HCT116 (cell line): ENCODE data around the gene PDE4D. TPM values are rescaled to one million over a fixed set of nuclear protein-coding genes. Genes with fewer than 3 reads are reported as not detected.

Experiments
- ATAC-seq: fragments of 200-7000 bp; cut with Tn5 transposase; 2 replicates; pipeline ENCODE4 v1.9.1; 2020; ENCODE audit warnings: mild to moderate bottlenecking, moderate library complexity
- BruUV-seq: library from RNA; stranded (reverse); fragments of 400-500 nt; replicated peaks from 2 replicates; lab custom pipeline; 2021; lab: Mats Ljungman, UMichigan
- CTCF ChIA-PET: fragments of 300-600 bp; sonication (Branson Sonifier 250); formaldehyde crosslinking; loops from one replicate; lab custom pipeline; 2021; ENCODE audit warnings: antibody characterized with exemption; lab: Charles Lee
- POLR2A ChIA-PET: fragments of 300-600, 350-600 bp; sonication (Branson Sonifier 250); formaldehyde crosslinking; loops from one replicate; lab custom pipeline; 2021; ENCODE audit warnings: antibody characterized with exemption; lab: Charles Lee
- RAD21 ChIA-PET, 2 experiments: fragments of 300-600 bp; sonication (Branson Sonifier 250); formaldehyde crosslinking; loops; one replicate each; lab custom pipeline; 2023; ENCODE audit warnings: low total read pairs in 2 of 2; ENCODE audit not compliant: uncharacterized antibody in 2 of 2, unreplicated experiment in 2 of 2, low non-redundant PET in 1 of 2; lab: Charles Lee
- DNase-seq: peaks from one replicate; pipeline ENCODE4 v3.0.0-alpha.2; 2010; ENCODE audit warnings: low read depth, low spot score
- H2AFZ ChIP-seq: fragments of 200-600 bp; shearing (Covaris generic), sonication (generic); 2 replicates; pipeline ENCODE4 v1.6.1; 2017; ENCODE audit warnings: low read depth, mixed run types, mixed read lengths, antibody characterized with exemption, low read length; ENCODE audit not compliant: poor library complexity, severe bottlenecking
- H3K27ac ChIP-seq: 2 replicates; pipeline ENCODE4 v1.5.1; 2012; ENCODE audit warnings: low read depth, low read length
- H3K27me3 ChIP-seq: fragments of 200-600 bp; sonication (generic); 2 replicates; pipeline ENCODE4 v1.6.1; 2016; ENCODE audit warnings: mixed run types, low read length, mixed read lengths; ENCODE audit not compliant: insufficient read depth
- H3K36me3 ChIP-seq, 2 experiments: fragments of 200-500 bp in 1 of 2; fragments of 200-600 bp in 1 of 2; sonication (Bioruptor generic) in 1 of 2; sonication (generic) in 1 of 2; 2 replicates each; pipeline versions ENCODE4 v1.5.1 to v1.6.1; 2014 to 2016; ENCODE audit warnings: low read length in 2 of 2, inconsistent platforms in 1 of 2, mixed read lengths in 1 of 2, mixed run types in 1 of 2; ENCODE audit not compliant: insufficient read depth in 2 of 2, control insufficient read depth in 1 of 2
- H3K4me1 ChIP-seq, 2 experiments: fragments of 200-600 bp in 1 of 2; sonication (generic) in 1 of 2; 2 replicates each; pipeline versions ENCODE4 v1.5.1 to v1.6.1; 2012 to 2017; ENCODE audit warnings: low read length in 2 of 2, inconsistent platforms in 1 of 2, mild to moderate bottlenecking in 1 of 2, mixed read lengths in 1 of 2, mixed run types in 1 of 2, moderate library complexity in 1 of 2; ENCODE audit not compliant: insufficient read depth in 2 of 2, control insufficient read depth in 1 of 2
- H3K4me2 ChIP-seq: fragments of 200-600 bp; sonication (generic); 2 replicates; pipeline ENCODE4 v1.6.1; 2017; ENCODE audit warnings: mixed run types, low read length, mixed read lengths
- H3K4me3 ChIP-seq, 2 experiments: fragments of 200-600 bp in 1 of 2; sonication (generic) in 1 of 2; replicated peaks in 1 of 2; 2 replicates each; pipeline ENCODE4 v1.5.1; 2011 to 2016; ENCODE audit warnings: low read length in 2 of 2, control low read depth in 1 of 2, low read depth in 1 of 2, mild to moderate bottlenecking in 1 of 2, mixed read lengths in 1 of 2, mixed run types in 1 of 2
- H3K79me2 ChIP-seq: fragments of 200-600 bp; sonication (generic); 2 replicates; pipeline ENCODE4 v1.6.1; 2017; ENCODE audit warnings: mild to moderate bottlenecking, mixed run types, low read length, moderate library complexity, mixed read lengths; ENCODE audit not compliant: insufficient read depth
- H3K9ac ChIP-seq: fragments of 200-600 bp; sonication (generic); 2 replicates; pipeline ENCODE4 v1.6.1; 2016; ENCODE audit warnings: low read length, mixed read lengths
- H3K9me2 ChIP-seq: fragments of 200-600 bp; sonication (generic), shearing (Covaris generic); 2 replicates; pipeline ENCODE4 v1.6.1; 2017; ENCODE audit warnings: mixed run types, mild to moderate bottlenecking, moderate library complexity; ENCODE audit not compliant: insufficient read depth
- H3K9me3 ChIP-seq, 2 experiments: fragments of 200-500 bp in 1 of 2; fragments of 200-600 bp in 1 of 2; sonication (Bioruptor generic) in 1 of 2; sonication (generic) in 1 of 2; 2 replicates each; pipeline ENCODE4 v1.6.1; 2014 to 2017; ENCODE audit warnings: low read length in 2 of 2, mixed read lengths in 2 of 2, inconsistent platforms in 1 of 2, low read depth in 1 of 2, mild to moderate bottlenecking in 1 of 2, mixed run types in 1 of 2, moderate library complexity in 1 of 2; ENCODE audit not compliant: control insufficient read depth in 1 of 2, insufficient read depth in 1 of 2
- H4K20me1 ChIP-seq: fragments of 200-600 bp; sonication (generic), shearing (Covaris generic); 2 replicates; pipeline ENCODE4 v1.6.1; 2017; ENCODE audit warnings: mixed run types, mild to moderate bottlenecking, moderate library complexity; ENCODE audit not compliant: insufficient read depth
- CBX3 ChIP-seq: IDR thresholded peaks from 2 replicates; pipeline ENCODE4 v1.6.1; 2012; ENCODE audit warnings: low read depth
- CEBPB ChIP-seq: IDR thresholded peaks from 2 replicates; pipeline ENCODE4 v1.6.1; 2012; ENCODE audit warnings: low read depth
- EGR1 ChIP-seq: IDR thresholded peaks from 2 replicates; pipeline ENCODE4 v1.6.1; 2012; ENCODE audit warnings: low read depth
- ELF1 ChIP-seq: IDR thresholded peaks from 2 replicates; pipeline ENCODE4 v1.6.1; 2012; ENCODE audit warnings: low read depth, borderline replicate concordance
- EZH2 ChIP-seq: fragments of 200-600 bp; sonication (generic); IDR thresholded peaks from 2 replicates; pipeline ENCODE4 v1.6.1; 2017; ENCODE audit warnings: antibody characterized with exemption, mixed run types
- EZH2phosphoT487 ChIP-seq: fragments of 200-600 bp; IDR thresholded peaks from 2 replicates; pipeline ENCODE4 v1.6.1; 2018; ENCODE audit warnings: antibody characterized with exemption, borderline replicate concordance
- FOSL1 ChIP-seq: IDR thresholded peaks from 2 replicates; pipeline ENCODE4 v1.6.1; 2012; ENCODE audit warnings: low read depth
- JUND ChIP-seq: IDR thresholded peaks from 2 replicates; pipeline ENCODE4 v1.6.1; 2012
- MAX ChIP-seq: IDR thresholded peaks from 2 replicates; pipeline ENCODE4 v1.6.1; 2012
- RAD21 ChIP-seq: IDR thresholded peaks from 2 replicates; pipeline ENCODE4 v1.6.1; 2012; ENCODE audit warnings: low read depth, mild to moderate bottlenecking
- SIN3A ChIP-seq: IDR thresholded peaks from 2 replicates; pipeline ENCODE4 v1.6.1; 2012; ENCODE audit warnings: low read depth
- SP1 ChIP-seq: IDR thresholded peaks from 2 replicates; pipeline ENCODE4 v1.6.1; 2012; ENCODE audit warnings: low read depth
- SRF ChIP-seq: IDR thresholded peaks from 2 replicates; pipeline ENCODE4 v1.6.1; 2012; ENCODE audit warnings: low read depth
- TCF7L2 ChIP-seq: IDR thresholded peaks from 2 replicates; pipeline ENCODE4 v1.7.0; 2011; ENCODE audit warnings: borderline replicate concordance, inconsistent platforms; ENCODE audit not compliant: insufficient read depth, insufficient read length; ENCODE audit errors: extremely low read depth
- YY1 ChIP-seq: IDR thresholded peaks from 2 replicates; pipeline ENCODE4 v1.6.1; 2011; ENCODE audit warnings: low read length, low read depth, moderate library complexity, mild to moderate bottlenecking; ENCODE audit not compliant: insufficient replicate concordance; ENCODE audit errors: extremely low read depth
- ZFX ChIP-seq: fragments of 450-650 bp; IDR thresholded peaks from 2 replicates; pipeline ENCODE4 v1.6.1; 2017
- intact Hi-C: fragments of 100-400 bp; cut with micrococcal nuclease; formaldehyde crosslinking; loops from 2 replicates; pipeline ENCODE4 v1.10.0; 2022
- total RNA-seq: library from RNA; stranded (reverse); gene quantifications from one replicate; pipeline ENCODE4 v1.2.1, GENCODE V29; 2021; ENCODE audit not compliant: unreplicated experiment
- TF ChIP-seq, protein P1 (sequence below): IDR thresholded peaks from 2 replicates; pipeline ENCODE4 v1.6.1; 2012
- TF ChIP-seq, protein P2 (sequence below), 3 experiments: fragments of 200-600 bp in 1 of 3; sonication (generic) in 1 of 3; IDR thresholded peaks in 2 of 3; conservative IDR thresholded peaks in 1 of 3; 2 replicates each; pipeline ENCODE4 v1.5.1; 2012 to 2017; ENCODE audit warnings: low read depth in 2 of 3, low read length in 2 of 3, antibody characterized with exemption in 1 of 3, borderline replicate concordance in 1 of 3, control low read depth in 1 of 3, mild to moderate bottlenecking in 1 of 3, mixed read lengths in 1 of 3, mixed run types in 1 of 3, moderate library complexity in 1 of 3; ENCODE audit not compliant: insufficient read depth in 1 of 3

Gene PDE4D
- total RNA-seq, 1 experiment from 2014 or later: 1.1 TPM

- no peak overlapping the region for H3K9ac ChIP-seq
- BruUV-seq: no TSS peak
- CTCF ChIA-PET: no interaction called here
- no peak overlapping the region for H3K4me3 ChIP-seq
- H4K20me1 ChIP-seq: no peaks in the 10 kb centered on the region
- DNase-seq (no peak), ATAC-seq (no peak)
- intact Hi-C loops: no loop called here
- H3K9me2 ChIP-seq: no peaks in the 10 kb centered on the region
- H3K9me3 ChIP-seq: no peaks in the 10 kb centered on the region
- H3K79me2 ChIP-seq: no peaks in the 10 kb centered on the region
- no peaks in the 10 kb centered on the region for H3K36me3 ChIP-seq
- no peaks in the 10 kb centered on the region for H3K4me1 ChIP-seq
- TF ChIP-seq ZFX: no peak
- no peak for TF ChIP-seq EZH2
- TF ChIP-seq MAX: no peak
- no peak for TF ChIP-seq ELF1
- no peak for TF ChIP-seq SIN3A
- no peak for TF ChIP-seq CEBPB
- no peak for TF ChIP-seq SRF
- no peak for TF ChIP-seq EGR1
- TF ChIP-seq SP1: no peak
- TF ChIP-seq, protein P1, sequence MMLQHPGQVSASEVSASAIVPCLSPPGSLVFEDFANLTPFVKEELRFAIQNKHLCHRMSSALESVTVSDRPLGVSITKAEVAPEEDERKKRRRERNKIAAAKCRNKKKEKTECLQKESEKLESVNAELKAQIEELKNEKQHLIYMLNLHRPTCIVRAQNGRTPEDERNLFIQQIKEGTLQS: no peak
- no peak for TF ChIP-seq FOSL1
- TF ChIP-seq TCF7L2: no peak
- TF ChIP-seq EZH2phosphoT487: no peak
- no peak for TF ChIP-seq YY1
- TF ChIP-seq RAD21: no peak
- TF ChIP-seq CBX3: no peak
- TF ChIP-seq, protein P2, sequence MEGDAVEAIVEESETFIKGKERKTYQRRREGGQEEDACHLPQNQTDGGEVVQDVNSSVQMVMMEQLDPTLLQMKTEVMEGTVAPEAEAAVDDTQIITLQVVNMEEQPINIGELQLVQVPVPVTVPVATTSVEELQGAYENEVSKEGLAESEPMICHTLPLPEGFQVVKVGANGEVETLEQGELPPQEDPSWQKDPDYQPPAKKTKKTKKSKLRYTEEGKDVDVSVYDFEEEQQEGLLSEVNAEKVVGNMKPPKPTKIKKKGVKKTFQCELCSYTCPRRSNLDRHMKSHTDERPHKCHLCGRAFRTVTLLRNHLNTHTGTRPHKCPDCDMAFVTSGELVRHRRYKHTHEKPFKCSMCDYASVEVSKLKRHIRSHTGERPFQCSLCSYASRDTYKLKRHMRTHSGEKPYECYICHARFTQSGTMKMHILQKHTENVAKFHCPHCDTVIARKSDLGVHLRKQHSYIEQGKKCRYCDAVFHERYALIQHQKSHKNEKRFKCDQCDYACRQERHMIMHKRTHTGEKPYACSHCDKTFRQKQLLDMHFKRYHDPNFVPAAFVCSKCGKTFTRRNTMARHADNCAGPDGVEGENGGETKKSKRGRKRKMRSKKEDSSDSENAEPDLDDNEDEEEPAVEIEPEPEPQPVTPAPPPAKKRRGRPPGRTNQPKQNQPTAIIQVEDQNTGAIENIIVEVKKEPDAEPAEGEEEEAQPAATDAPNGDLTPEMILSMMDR (IDR thresholded peaks at IDR 0.05 in 2 of 3, conservative IDR thresholded peaks at IDR 0.05 in 1 of 3; ENCODE audit: borderline replicate concordance in 1 of 3, insufficient read depth in 1 of 3, low read depth in 2 of 3, low read length in 2 of 3): no peak
- no peak for TF ChIP-seq JUND
- TF ChIP-seq, all 23 proteins: peak for 0
- H3K27me3 ChIP-seq: peaks cover 22% of the 10 kb centered on the region
- ChIA-PET RAD21 (no interaction called here), POLR2A (no interaction called here)
- H3K27ac ChIP-seq: no peak overlapping the region
- no peak overlapping the region for H2AFZ ChIP-seq
- no peak overlapping the region for H3K4me2 ChIP-seq
These were observed 551.3 kb downstream of the PDE4D start for GRCh38 chr5:59342181-59342580.
